Glomerular endothelial cell (primary cell): Measurements from ENCODE around the gene CCDC159. TPM values are rescaled to one million over a fixed set of nuclear protein-coding genes. Genes with fewer than 3 reads are reported as not detected.
"Not testable (repeated sequence)": the region's sequence is repeated elsewhere in the genome, so short reads cannot be mapped to it uniquely, and the experiment has no call there.

Source experiments
- DNase-seq: peaks from one replicate; pipeline ENCODE4 v3.0.0-alpha.2; 2011; ENCODE audit warnings: low read depth, low spot score; ENCODE audit errors: extremely low read depth
- total RNA-seq: library from RNA; depleted of rRNA; stranded (reverse); fragments of >200 nt; gene quantifications from 2 replicates; pipeline ENCODE4 v1.2.3, GENCODE V29; 2015

CCDC159 gene
- total RNA-seq, 1 donor from 2014 or later: 31.7 TPM

GRCh38 chr19:11364935-11365334, 18.6 kb downstream of the CCDC159 start:
- no peak for DNase-seq

GRCh38 chr19:11365557-11366117, 19.3 kb downstream of the CCDC159 start:
- DNase-seq: no peak

GRCh38 chr19:11367528-11367927, 21.2 kb downstream of the CCDC159 start:
- DNase-seq: no peak

- no peak for DNase-seq
Measured at GRCh38 chr19:11370744-11371143, 24.4 kb downstream of the CCDC159 start.

- DNase-seq: no peak
Measured at GRCh38 chr19:11373166-11373884, 27.0 kb downstream of the CCDC159 start.

- DNase-seq: no peak
Measured at GRCh38 chr19:11373885-11374432, 27.6 kb downstream of the CCDC159 start.

- peak; percentile 97 for DNase-seq
Measured at GRCh38 chr19:11374433-11375142, 28.3 kb downstream of the CCDC159 start, which contains the start of gene SWSAP1. Gene SWSAP1, plus strand, starts transcription at chr19:11374666. Its CDS starts 15 bp downstream, at chr19:11374681.

GRCh38 chr19:11375143-11375948, 29.0 kb downstream of the CCDC159 start:
- DNase-seq: no peak

GRCh38 chr19:11377237-11377636, 30.9 kb downstream of the CCDC159 start:
- DNase-seq: no peak

- DNase-seq: no peak
Measured at GRCh38 chr19:11377756-11378155, 31.4 kb downstream of the CCDC159 start.

GRCh38 chr19:11378319-11379189, 32.2 kb downstream of the CCDC159 start:
- no peak for DNase-seq

- not testable (repeated sequence) for DNase-seq
Measured at GRCh38 chr19:11379269-11379845, 33.0 kb downstream of the CCDC159 start.

- DNase-seq: no peak
Measured at GRCh38 chr19:11379857-11380350, 33.6 kb downstream of the CCDC159 start.

- no peak for DNase-seq
Measured at GRCh38 chr19:11380653-11381537, 34.6 kb downstream of the CCDC159 start.

- DNase-seq: no peak
Measured at GRCh38 chr19:11382898-11383705, 36.8 kb downstream of the CCDC159 start.

- no peak for DNase-seq
Measured at GRCh38 chr19:11383706-11384048, 37.4 kb downstream of the CCDC159 start.

GRCh38 chr19:11384778-11385129, 38.4 kb downstream of the CCDC159 start:
- no peak for DNase-seq
